Measurements from ENCODE around the gene BMS1.
"Not testable (repeated sequence)": the region's sequence is repeated elsewhere in the genome, so short reads cannot be mapped to it uniquely, and the experiment has no call there.

BMS1 gene

GRCh38 chr10:42865716-42866114 lies 83.1 kb downstream of the BMS1 start:
- ChIA-PET POLR2A (no interaction called here), CTCF (no interaction called here)
- no peak for TF ChIP-seq CTCF (IDR thresholded peaks at IDR 0.05; ENCODE audit: control extremely low read depth, extremely low read depth, low read depth, missing control alignments)
- no peak for DNase-seq (ENCODE audit: extremely low spot score)

- CTCF ChIA-PET, result no interaction called here
- no peak for TF ChIP-seq CTCF (IDR thresholded peaks at IDR 0.05; ENCODE audit: control extremely low read depth, extremely low read depth, low read depth, missing control alignments)
- POLR2A ChIA-PET, result no interaction called here
- DNase-seq (ENCODE audit: extremely low spot score), result peak; percentile 69
These were observed 83.8 kb downstream of the BMS1 start for GRCh38 chr10:42866115-42866995.

DNA sequence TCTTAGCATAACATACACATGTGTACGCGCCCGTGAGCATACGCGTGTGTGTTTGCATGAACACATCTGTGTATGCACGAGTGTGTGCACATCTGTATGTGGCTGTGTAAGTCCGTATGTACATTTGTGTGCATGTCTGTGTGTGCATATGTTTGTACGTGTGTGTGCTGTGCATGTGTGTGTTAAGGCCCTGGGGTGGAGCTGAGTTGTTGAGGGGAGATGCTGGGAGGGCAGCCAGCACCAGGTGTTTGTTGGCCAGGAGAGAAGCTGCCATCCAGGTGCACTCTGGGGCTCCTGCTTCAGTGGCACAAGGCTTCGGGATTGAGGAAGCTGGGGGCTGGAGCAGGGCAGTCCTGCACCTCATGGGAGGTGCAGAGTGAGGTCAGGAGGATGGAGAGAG lies 85.0 kb downstream of the BMS1 start:
- POLR2A ChIA-PET, result no interaction called here
- no peak for DNase-seq (ENCODE audit: extremely low spot score)
- no peak for TF ChIP-seq CTCF (IDR thresholded peaks at IDR 0.05; ENCODE audit: control extremely low read depth, extremely low read depth, low read depth, missing control alignments)
- CTCF ChIA-PET, result no interaction called here

GRCh38 chr10:42868530-42868929 lies 85.9 kb downstream of the BMS1 start:
- TF ChIP-seq CTCF (IDR thresholded peaks at IDR 0.05; ENCODE audit: control extremely low read depth, extremely low read depth, low read depth, missing control alignments), result no peak
- POLR2A ChIA-PET, result no interaction called here
- CTCF ChIA-PET, result no interaction called here

DNA sequence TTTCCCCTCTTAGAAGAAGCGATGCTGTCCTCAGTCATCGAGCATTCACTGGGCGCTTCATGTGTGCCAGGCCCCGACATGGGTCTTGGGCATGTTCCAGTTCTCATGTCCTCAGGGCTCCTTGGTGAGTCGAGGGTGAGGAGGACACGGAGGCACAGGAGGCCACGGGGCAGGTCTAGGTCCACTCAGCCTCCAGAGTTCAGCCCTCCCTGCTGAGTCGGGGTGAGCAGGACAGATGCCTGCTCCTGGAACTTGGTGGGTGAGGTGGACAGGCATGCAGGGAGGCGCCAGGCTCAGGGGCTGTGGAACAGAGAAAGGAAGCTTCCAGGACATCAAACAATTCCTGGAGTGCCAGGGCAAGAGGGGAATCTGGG lies 87.4 kb downstream of the BMS1 start:
- POLR2A ChIA-PET, result no interaction called here
- TF ChIP-seq CTCF (IDR thresholded peaks at IDR 0.05; ENCODE audit: control extremely low read depth, extremely low read depth, low read depth, missing control alignments), result no peak
- no peak for DNase-seq (ENCODE audit: extremely low spot score)
- CTCF ChIA-PET, result no interaction called here

More at GRCh38 chr10:42868530-42868929, 85.9 kb downstream of the BMS1 start:
- no peak for DNase-seq (ENCODE audit: extremely low spot score)

- DNase-seq (ENCODE audit: extremely low spot score); CTCF ChIA-PET; POLR2A ChIA-PET: not testable (repeated sequence)
These were observed 88.6 kb downstream of the BMS1 start for GRCh38 chr10:42871138-42871641.

DNA sequence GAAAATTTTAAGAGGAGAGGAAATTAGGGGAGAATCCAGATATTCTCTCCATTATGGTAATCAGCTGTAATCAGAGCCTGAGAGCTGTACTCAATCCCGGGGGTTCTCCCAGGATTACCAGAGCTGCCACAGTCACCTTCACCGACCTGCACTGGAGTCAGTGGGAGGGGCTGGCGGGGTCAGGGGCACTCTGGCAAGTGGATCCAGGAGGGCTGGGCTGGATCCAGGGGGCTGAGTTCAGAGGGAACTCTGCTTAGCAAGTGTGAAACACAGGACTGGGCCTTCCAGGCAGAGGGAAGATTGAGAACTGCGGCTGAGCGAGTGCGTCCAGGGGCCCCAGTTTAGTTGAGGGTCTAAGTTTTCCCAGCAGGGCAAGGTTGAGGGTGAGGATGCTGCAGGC lies 89.2 kb downstream of the BMS1 start:
- no peak for TF ChIP-seq CTCF (IDR thresholded peaks at IDR 0.05; ENCODE audit: control extremely low read depth, extremely low read depth, low read depth, missing control alignments)
- POLR2A ChIA-PET, result no interaction called here
- no peak for DNase-seq (ENCODE audit: extremely low spot score)
- CTCF ChIA-PET, result no interaction called here

All from GM10248 (cell line).